Measurements from ENCODE around the gene CHD5. TPM values are rescaled to one million over a fixed set of nuclear protein-coding genes. Genes with fewer than 3 reads are reported as not detected.

Gene CHD5
- polyA plus RNA-seq, 1 donor (not counting 4 experiments of a cell fraction or from before 2014, with no cell fraction given), result 0.07 TPM

DNA sequence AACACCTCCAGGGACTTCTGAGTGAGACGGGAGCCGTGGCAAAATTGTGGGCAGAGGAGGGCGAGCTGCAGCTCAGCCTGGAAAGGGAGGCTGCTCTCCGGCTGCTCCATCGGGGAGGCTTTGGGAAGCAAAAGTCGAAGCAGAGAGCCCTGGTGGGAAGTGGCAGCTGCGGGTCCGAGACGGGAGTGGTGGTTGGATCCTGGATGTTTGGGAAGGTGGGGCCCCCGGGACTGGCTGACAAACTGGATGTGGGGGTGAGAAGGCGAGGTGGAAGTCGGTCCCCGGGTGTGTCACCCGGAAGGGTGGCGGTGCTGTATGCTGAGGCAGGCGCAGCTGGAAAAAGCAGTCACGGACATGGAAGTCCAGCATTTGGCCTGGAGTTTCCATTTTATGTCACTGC, 82.3 kb downstream of the CHD5 start:
- no peak overlapping the region for H3K27ac ChIP-seq (ENCODE audit: control insufficient read depth, insufficient read depth, low read length)
- peaks cover 25% of the 10 kb centered on the region for H3K27me3 ChIP-seq (ENCODE audit: control insufficient read depth, extremely low read depth, insufficient read depth, low read length)
- no peak overlapping the region for H2AFZ ChIP-seq (ENCODE audit: control insufficient read depth, low read length)
- no peaks in the 10 kb centered on the region for H3K79me2 ChIP-seq (ENCODE audit: control insufficient read depth, insufficient read depth, low read length)
- no peaks in the 10 kb centered on the region for H3K9me1 ChIP-seq (ENCODE audit: control insufficient read depth, extremely low read depth, insufficient read depth, low read length)
- no peak for DNase-seq (ENCODE audit: low read depth, low spot score)
- H3K36me3 ChIP-seq (ENCODE audit: control insufficient read depth in 2 of 2, extremely low read depth in 1 of 2, insufficient read depth in 2 of 2, low read length in 2 of 2), result no peaks in the 10 kb centered on the region
- H3K4me1 ChIP-seq (ENCODE audit: control insufficient read depth, extremely low read depth, insufficient read depth, low read length), result no peaks in the 10 kb centered on the region
- H3K9me3 ChIP-seq (ENCODE audit: control insufficient read depth, low read depth, low read length), result no peaks in the 10 kb centered on the region
- no peaks in the 10 kb centered on the region for H4K20me1 ChIP-seq (ENCODE audit: control insufficient read depth, extremely low read depth, insufficient read depth, low read length)
- no peak overlapping the region for H3K9ac ChIP-seq (ENCODE audit: control insufficient read depth, extremely low read depth, insufficient read depth, low read length)
- no peak overlapping the region for H3K4me3 ChIP-seq (ENCODE audit: control insufficient read depth in 2 of 3, extremely low read depth in 1 of 3, insufficient read depth in 2 of 3, low read depth in 1 of 3, low read length in 3 of 3)
- FAIRE-seq, result no peak
- dilution Hi-C loops (cut with MboI; ENCODE audit: extremely low pct_ligation_motif_present, low sequenced_read_pairs), result no loop called here
- no peak overlapping the region for H3K4me2 ChIP-seq (ENCODE audit: control insufficient read depth, extremely low read depth, insufficient read depth, low read depth, low read length)
- no peak for TF ChIP-seq EZH2 (IDR thresholded peaks at IDR 0.05; ENCODE audit: low read length)
- TF ChIP-seq, protein P1, sequence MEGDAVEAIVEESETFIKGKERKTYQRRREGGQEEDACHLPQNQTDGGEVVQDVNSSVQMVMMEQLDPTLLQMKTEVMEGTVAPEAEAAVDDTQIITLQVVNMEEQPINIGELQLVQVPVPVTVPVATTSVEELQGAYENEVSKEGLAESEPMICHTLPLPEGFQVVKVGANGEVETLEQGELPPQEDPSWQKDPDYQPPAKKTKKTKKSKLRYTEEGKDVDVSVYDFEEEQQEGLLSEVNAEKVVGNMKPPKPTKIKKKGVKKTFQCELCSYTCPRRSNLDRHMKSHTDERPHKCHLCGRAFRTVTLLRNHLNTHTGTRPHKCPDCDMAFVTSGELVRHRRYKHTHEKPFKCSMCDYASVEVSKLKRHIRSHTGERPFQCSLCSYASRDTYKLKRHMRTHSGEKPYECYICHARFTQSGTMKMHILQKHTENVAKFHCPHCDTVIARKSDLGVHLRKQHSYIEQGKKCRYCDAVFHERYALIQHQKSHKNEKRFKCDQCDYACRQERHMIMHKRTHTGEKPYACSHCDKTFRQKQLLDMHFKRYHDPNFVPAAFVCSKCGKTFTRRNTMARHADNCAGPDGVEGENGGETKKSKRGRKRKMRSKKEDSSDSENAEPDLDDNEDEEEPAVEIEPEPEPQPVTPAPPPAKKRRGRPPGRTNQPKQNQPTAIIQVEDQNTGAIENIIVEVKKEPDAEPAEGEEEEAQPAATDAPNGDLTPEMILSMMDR (optimal IDR thresholded peaks at IDR 0.05 in 1 of 3, IDR thresholded peaks at IDR 0.05 in 1 of 3, conservative IDR thresholded peaks at IDR 0.05 in 1 of 3; ENCODE audit: extremely low read depth in 1 of 3, insufficient read depth in 2 of 3, low read length in 3 of 3), result no peak

DNA sequence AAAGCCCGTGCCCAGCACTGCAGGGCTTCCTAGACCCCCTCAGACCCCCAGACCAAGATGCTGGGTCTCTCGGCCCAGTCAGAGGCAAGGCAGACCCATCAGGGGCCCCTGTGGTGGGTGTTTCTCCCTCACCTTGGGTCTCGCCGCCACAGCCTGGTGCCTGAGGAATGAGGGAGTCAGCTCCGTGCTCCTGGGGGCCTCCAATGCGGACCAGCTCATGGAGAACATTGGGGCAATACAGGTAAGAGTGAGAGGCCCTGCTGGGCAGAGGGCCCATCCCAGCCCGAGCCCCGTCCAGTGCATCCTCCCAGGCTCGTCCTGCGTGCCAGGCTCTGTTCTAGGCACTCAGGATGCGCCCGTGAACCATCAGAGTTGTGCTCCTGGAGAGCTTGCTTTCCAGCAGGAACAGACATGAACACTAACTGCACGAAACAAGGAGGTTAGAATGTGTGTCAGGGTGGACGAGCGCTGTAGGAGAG, 83.0 kb downstream of the CHD5 start:
- no peak for TF ChIP-seq EZH2 (IDR thresholded peaks at IDR 0.05; ENCODE audit: low read length)
- TF ChIP-seq, protein P1 (optimal IDR thresholded peaks at IDR 0.05 in 1 of 3, IDR thresholded peaks at IDR 0.05 in 1 of 3, conservative IDR thresholded peaks at IDR 0.05 in 1 of 3; ENCODE audit: extremely low read depth in 1 of 3, insufficient read depth in 2 of 3, low read length in 3 of 3), result no peak
- Histone ChIP-seq H3K4me2 (ENCODE audit: control insufficient read depth, extremely low read depth, insufficient read depth, low read depth, low read length) (no peak overlapping the region), H3K4me1 (ENCODE audit: control insufficient read depth, extremely low read depth, insufficient read depth, low read length) (no peaks in the 10 kb centered on the region), H3K36me3 (ENCODE audit: control insufficient read depth in 2 of 2, extremely low read depth in 1 of 2, insufficient read depth in 2 of 2, low read length in 2 of 2) (no peaks in the 10 kb centered on the region), H3K4me3 (ENCODE audit: control insufficient read depth in 2 of 3, extremely low read depth in 1 of 3, insufficient read depth in 2 of 3, low read depth in 1 of 3, low read length in 3 of 3) (no peak overlapping the region), H3K9me1 (ENCODE audit: control insufficient read depth, extremely low read depth, insufficient read depth, low read length) (no peaks in the 10 kb centered on the region), H3K9ac (ENCODE audit: control insufficient read depth, extremely low read depth, insufficient read depth, low read length) (no peak overlapping the region), H3K27ac (ENCODE audit: control insufficient read depth, insufficient read depth, low read length) (no peak overlapping the region), H3K27me3 (ENCODE audit: control insufficient read depth, extremely low read depth, insufficient read depth, low read length) (peaks cover 19% of the 10 kb centered on the region), H4K20me1 (ENCODE audit: control insufficient read depth, extremely low read depth, insufficient read depth, low read length) (no peaks in the 10 kb centered on the region), H2AFZ (ENCODE audit: control insufficient read depth, low read length) (no peak overlapping the region), H3K9me3 (ENCODE audit: control insufficient read depth, low read depth, low read length) (no peaks in the 10 kb centered on the region), H3K79me2 (ENCODE audit: control insufficient read depth, insufficient read depth, low read length) (no peaks in the 10 kb centered on the region)
- DNase-seq (ENCODE audit: low read depth, low spot score) (no peak), FAIRE-seq (no peak)
- dilution Hi-C loops (cut with MboI; ENCODE audit: extremely low pct_ligation_motif_present, low sequenced_read_pairs), result no loop called here

Measured in keratinocyte (primary cell).